ENCODE data around the gene LRRK1. TPM values are rescaled to one million over a fixed set of nuclear protein-coding genes. Genes with fewer than 3 reads are reported as not detected.

Gene LRRK1
- total and polyA plus RNA-seq, 11 donors: 1.3 to 12.7 (median 2.1) TPM

DNA sequence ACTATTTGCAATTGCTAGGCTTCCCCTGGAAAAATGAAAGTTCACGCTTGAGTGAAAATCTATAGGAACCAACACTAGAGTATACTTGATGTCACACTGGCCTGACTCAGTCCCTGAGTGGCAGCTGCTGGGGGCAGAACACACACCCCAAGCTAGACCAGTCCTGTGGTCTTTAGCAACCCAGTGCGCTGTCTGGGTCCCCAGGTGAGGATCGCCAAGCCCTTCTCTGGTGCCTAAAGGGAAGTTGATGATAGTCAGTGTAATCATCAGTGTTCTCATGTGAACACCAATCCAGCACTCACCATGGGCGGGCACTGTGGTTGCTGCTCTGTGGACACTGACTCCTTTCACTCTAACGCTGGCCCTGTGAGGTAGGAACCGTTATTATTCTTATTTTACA lies 28.3 kb upstream of the LRRK1 start:
- H3K4me1 ChIP-seq: peaks cover 0 to 14% (median 7%) of the 10 kb centered on the region in 12 donors
- no peaks in the 10 kb centered on the region for H3K36me3 ChIP-seq
- TF ChIP-seq CTCF (IDR thresholded peaks at IDR 0.05): no peak
- no peak for TF ChIP-seq POLR2A (IDR thresholded peaks at IDR 0.05)
- 93 to 97% (median 94%) methylated on average over 6 of the region's 6 CpGs for WGBS, 4 donors
- intact Hi-C loops (cut with DNase I): no loop called here
- DNase-seq: no peak
- peaks cover 0 to 51% (median 12%) of the 10 kb centered on the region in 9 donors for H3K27me3 ChIP-seq
- no peak overlapping the region for H3K27ac ChIP-seq
- ATAC-seq: no peak
- H3K4me3 ChIP-seq: no peak overlapping the region
- no peaks in the 10 kb centered on the region for H3K9me3 ChIP-seq

GRCh38 chr15:100891307-100892012 lies 27.7 kb upstream of the LRRK1 start:
- TF ChIP-seq POLR2A (IDR thresholded peaks at IDR 0.05): no peak
- no peak for TF ChIP-seq CTCF (IDR thresholded peaks at IDR 0.05)
- DNase-seq (no peak), ATAC-seq (peak in 1 of 4 donors; percentile 23)
- Histone ChIP-seq H3K4me1 (peaks cover 0 to 14% (median 7%) of the 10 kb centered on the region in 12 donors), H3K4me3 (no peak overlapping the region), H3K27me3 (peaks cover 0 to 46% (median 12%) of the 10 kb centered on the region in 9 donors), H3K9me3 (no peaks in the 10 kb centered on the region), H3K27ac (no peak overlapping the region), H3K36me3 (no peaks in the 10 kb centered on the region)
- intact Hi-C loops (cut with DNase I): no loop called here
- WGBS, 4 donors: 44 to 64% (median 56%) methylated on average over 21 of the region's 21 CpGs

DNA sequence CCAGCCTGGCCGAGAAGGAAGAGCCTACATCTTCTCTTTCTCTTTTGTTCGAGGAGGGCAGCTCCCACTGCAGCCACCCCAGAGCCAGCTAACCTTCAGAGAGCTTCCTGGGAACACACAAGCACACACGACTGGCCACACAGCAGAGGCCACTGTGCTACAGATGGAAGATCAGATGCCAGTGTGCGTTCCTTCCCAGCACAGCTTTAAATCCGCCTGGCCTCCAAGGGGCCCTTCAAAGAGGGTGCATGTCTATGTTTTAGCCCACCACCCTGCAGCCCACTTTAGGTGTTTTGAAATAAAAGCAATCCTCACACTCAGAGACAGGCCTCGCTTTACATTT lies 27.2 kb upstream of the LRRK1 start:
- Histone ChIP-seq H3K36me3 (no peaks in the 10 kb centered on the region), H3K27me3 (peaks cover 0 to 41% (median 12%) of the 10 kb centered on the region in 9 donors), H3K27ac (no peak overlapping the region), H3K4me3 (no peak overlapping the region), H3K4me1 (peaks cover 0 to 14% (median 7%) of the 10 kb centered on the region in 12 donors), H3K9me3 (no peaks in the 10 kb centered on the region)
- intact Hi-C loops (cut with DNase I): no loop called here
- ATAC-seq (no peak), DNase-seq (no peak)
- 60 to 67% (median 64%) methylated on average over 6 of the region's 6 CpGs for WGBS, 4 donors
- TF ChIP-seq POLR2A (IDR thresholded peaks at IDR 0.05) (no peak), CTCF (IDR thresholded peaks at IDR 0.05) (no peak)

DNA sequence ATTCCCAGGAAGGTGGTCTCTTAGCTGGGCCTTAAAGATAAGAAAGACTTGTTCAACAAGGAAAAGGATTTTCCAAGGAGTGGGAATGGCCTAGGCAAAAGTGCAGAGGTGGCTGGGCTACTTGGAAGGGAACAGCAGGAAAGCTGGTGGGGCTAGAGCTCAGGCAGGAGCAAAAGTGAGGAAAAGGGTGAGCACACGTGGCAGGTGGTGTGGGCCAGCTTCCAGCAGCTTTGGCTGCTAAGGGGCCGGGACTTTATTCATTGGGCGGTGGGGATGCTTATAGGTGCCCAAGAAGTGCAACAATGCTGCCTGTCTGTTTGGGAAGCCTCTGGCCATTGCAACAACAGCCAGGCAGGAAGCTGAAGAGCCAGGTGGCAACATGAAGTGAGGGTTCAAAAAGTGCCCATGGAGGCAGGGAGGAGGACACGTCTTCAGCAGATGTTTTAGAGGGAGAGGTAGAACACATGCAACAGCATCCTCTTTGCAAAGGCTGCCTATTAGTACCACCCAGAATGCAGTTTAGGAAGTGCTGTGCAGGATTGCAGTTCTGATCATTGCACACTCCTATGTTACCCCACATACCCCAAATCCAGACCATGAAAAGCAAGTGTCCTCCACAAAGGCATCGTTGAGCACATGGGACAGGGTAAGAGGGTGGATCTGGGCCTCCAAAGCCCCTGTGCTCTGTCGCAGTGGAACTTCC lies 25.7 kb upstream of the LRRK1 start:
- ATAC-seq: no peak
- H3K9me3 ChIP-seq: no peaks in the 10 kb centered on the region
- intact Hi-C loops (cut with DNase I): no loop called here
- no peak for TF ChIP-seq POLR2A (IDR thresholded peaks at IDR 0.05)
- no peak overlapping the region for H3K27ac ChIP-seq
- WGBS, 4 donors: 77 to 89% (median 86%) methylated on average over 6 of the region's 6 CpGs
- H3K36me3 ChIP-seq: no peaks in the 10 kb centered on the region
- no peak for DNase-seq
- peaks cover 0 to 14% (median 7%) of the 10 kb centered on the region in 12 donors for H3K4me1 ChIP-seq
- H3K27me3 ChIP-seq: peaks cover 0 to 37% (median 11%) of the 10 kb centered on the region in 9 donors
- no peak overlapping the region for H3K4me3 ChIP-seq
